ENCODE measurements around the gene FPR1. TPM values are rescaled to one million over a fixed set of nuclear protein-coding genes. Genes with fewer than 3 reads are reported as not detected.

The FPR1 gene
- total RNA-seq, 2 donors from 2014 or later = 4.4 to 22.7 TPM

DNA sequence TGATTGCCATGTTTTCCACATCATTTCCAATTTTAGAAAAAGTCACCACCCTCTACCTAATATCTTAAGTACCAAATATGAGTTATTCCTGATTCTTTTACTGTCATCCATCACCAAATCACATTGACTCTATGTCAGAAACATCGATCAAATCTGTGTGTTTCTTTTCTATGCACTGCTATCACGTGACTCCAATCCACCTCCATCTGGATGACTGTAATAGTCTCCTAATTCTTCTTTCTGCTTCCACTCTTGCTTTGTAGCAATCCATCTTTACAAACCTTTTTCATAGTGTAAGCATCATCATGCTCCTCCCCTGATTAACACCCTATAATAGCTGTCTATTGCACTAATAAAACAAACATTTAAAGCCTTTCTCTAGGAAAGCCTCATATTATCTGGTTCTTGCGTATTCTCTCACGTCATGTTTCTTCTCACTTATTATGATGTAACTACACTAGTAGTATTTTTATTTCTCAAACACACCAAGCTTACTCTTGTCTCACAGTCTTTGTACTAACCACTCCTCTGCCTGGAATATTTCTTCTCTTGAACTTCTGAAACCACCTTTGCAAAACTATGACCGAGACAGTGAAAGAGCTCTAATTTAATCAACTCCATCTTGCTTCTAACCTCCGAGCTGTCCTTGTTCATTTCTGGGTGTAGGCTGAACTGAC lies 32.6 kb upstream of the FPR1 start:
- H3K9me3 ChIP-seq = no peaks in the 10 kb centered on the region
- peak overlapping the region; percentile 31 to 41 for H3K27ac ChIP-seq
- TF ChIP-seq, protein P1, sequence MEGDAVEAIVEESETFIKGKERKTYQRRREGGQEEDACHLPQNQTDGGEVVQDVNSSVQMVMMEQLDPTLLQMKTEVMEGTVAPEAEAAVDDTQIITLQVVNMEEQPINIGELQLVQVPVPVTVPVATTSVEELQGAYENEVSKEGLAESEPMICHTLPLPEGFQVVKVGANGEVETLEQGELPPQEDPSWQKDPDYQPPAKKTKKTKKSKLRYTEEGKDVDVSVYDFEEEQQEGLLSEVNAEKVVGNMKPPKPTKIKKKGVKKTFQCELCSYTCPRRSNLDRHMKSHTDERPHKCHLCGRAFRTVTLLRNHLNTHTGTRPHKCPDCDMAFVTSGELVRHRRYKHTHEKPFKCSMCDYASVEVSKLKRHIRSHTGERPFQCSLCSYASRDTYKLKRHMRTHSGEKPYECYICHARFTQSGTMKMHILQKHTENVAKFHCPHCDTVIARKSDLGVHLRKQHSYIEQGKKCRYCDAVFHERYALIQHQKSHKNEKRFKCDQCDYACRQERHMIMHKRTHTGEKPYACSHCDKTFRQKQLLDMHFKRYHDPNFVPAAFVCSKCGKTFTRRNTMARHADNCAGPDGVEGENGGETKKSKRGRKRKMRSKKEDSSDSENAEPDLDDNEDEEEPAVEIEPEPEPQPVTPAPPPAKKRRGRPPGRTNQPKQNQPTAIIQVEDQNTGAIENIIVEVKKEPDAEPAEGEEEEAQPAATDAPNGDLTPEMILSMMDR (IDR thresholded peaks at IDR 0.05) = no peak
- DNase-seq (ENCODE audit: low spot score) = no peak
- H3K27me3 ChIP-seq = no peaks in the 10 kb centered on the region
- H3K36me3 ChIP-seq = no peaks in the 10 kb centered on the region
- H3K4me3 ChIP-seq = no peak overlapping the region
- peaks cover 0 to 8% of the 10 kb centered on the region in 2 donors for H3K4me1 ChIP-seq

DNA sequence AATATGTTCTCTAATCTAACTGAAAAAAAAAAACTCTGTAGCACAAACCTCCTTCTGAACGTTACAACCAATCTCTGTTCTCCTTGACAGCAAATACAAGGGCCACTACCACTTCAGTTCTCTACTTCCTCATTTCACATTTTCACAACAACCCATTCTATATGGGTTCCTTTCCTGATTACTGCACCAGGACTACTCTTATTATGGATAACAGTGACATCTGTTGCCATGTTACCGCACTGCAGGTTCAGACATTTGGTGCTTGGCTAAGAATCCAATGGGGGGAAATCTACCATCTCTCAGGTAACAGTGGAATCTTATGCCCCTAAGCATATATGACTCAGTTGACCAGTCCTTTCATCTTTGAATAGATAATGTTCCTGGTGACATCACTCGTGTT lies 31.7 kb upstream of the FPR1 start:
- TF ChIP-seq, protein P1 (IDR thresholded peaks at IDR 0.05) = peak in 1 of 2 donors; percentile 23
- H3K36me3 ChIP-seq = no peaks in the 10 kb centered on the region
- H3K27me3 ChIP-seq = no peaks in the 10 kb centered on the region
- no peak overlapping the region for H3K27ac ChIP-seq
- H3K4me1 ChIP-seq = peaks cover 0 to 8% of the 10 kb centered on the region in 2 donors
- H3K9me3 ChIP-seq = no peaks in the 10 kb centered on the region
- no peak overlapping the region for H3K4me3 ChIP-seq
- no peak for DNase-seq (ENCODE audit: low spot score)

DNA sequence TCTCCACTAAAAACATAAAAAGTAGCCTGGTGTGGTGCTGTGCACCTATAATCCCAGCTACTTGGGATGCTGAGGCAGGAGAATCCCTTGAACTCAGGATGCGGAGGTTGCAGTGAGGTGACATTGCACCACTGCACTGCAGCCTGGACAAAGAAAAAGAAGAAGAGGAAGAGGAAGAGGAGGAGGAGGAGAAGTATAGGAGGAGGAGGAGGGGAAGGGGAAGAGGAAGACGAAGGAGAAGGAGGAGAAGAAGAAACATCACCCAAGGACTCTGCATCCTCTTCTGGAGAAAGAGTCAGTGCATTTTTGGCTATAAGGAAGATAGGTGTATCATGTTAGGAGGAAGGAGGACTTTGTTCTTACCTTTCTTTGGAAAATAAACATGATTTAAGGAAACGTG lies 30.3 kb upstream of the FPR1 start:
- H3K36me3 ChIP-seq = no peaks in the 10 kb centered on the region
- TF ChIP-seq, protein P1 (IDR thresholded peaks at IDR 0.05) = no peak
- peaks cover 0 to 17% of the 10 kb centered on the region in 2 donors for H3K4me1 ChIP-seq
- no peak overlapping the region for H3K27ac ChIP-seq
- no peaks in the 10 kb centered on the region for H3K27me3 ChIP-seq
- no peak overlapping the region for H3K4me3 ChIP-seq
- DNase-seq (ENCODE audit: low spot score) = no peak
- no peaks in the 10 kb centered on the region for H3K9me3 ChIP-seq

DNA sequence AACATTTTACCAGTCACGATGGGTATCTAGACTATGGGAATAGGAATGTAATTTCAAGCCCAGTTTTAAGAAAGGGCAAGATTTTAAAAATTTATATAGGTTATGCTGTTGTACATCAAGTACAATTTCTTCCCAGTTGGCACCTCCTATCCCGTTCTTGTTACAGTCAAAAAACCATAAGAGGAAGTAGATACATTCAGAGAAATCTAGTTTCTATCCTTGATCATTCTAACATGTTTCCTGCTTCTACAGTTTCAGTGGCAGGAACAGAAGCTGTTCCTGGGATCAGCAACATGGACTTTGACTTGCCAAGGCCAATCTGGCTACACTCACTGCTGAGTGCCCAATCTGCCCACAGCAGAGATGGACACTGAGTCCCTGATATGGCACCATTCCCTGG lies 28.6 kb upstream of the FPR1 start:
- Histone ChIP-seq H3K27ac (no peak overlapping the region), H3K27me3 (no peaks in the 10 kb centered on the region), H3K9me3 (no peaks in the 10 kb centered on the region), H3K4me1 (peaks cover 0 to 14% of the 10 kb centered on the region in 2 donors), H3K36me3 (no peaks in the 10 kb centered on the region), H3K4me3 (no peak overlapping the region)
- DNase-seq (ENCODE audit: low spot score) = no peak
- TF ChIP-seq, protein P1 (IDR thresholded peaks at IDR 0.05) = no peak

DNA sequence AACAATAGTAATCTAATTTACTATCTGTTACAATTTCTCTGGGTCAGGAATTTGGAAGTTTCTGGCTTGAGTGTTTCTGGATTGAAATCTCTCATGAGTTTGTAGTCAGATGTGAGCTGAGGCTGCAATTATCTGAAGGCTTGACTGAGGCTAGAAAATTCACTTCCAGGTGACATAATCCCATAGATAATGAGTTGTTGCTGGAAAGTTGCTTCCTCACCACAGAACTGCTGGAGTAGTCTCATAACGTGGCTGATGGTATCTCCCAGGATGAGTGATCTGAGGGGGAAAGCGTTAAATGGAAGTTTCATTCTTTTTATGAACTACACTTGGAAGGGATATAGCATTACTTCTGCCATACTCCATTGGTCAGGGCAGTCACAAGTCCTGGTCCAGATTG lies 28.0 kb upstream of the FPR1 start:
- Histone ChIP-seq H3K27me3 (no peaks in the 10 kb centered on the region), H3K9me3 (no peaks in the 10 kb centered on the region), H3K4me1 (peaks cover 0 to 12% of the 10 kb centered on the region in 2 donors), H3K27ac (no peak overlapping the region), H3K36me3 (no peaks in the 10 kb centered on the region), H3K4me3 (no peak overlapping the region)
- no peak for DNase-seq (ENCODE audit: low spot score)
- TF ChIP-seq, protein P1 (IDR thresholded peaks at IDR 0.05) = no peak

DNA sequence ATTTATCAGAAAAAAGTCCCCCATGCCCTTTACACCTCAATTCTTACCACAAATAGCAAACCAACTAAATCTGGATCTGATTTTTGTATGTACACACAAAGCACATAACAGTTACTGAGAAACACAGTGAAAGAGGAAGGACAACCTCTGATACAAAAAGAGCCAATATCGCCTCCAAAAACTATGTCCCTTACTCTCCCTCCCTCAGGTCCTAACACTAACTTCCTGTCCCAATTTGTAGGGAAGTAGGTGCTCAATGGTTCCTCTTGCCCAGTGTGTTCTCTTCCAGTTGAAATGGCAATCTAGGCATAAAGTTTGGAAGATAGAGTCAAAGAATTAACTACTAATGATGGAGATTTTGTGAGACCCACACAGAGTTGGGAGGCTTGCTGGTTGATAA lies 27.5 kb upstream of the FPR1 start:
- Histone ChIP-seq H3K4me1 (peaks cover 0 to 9% of the 10 kb centered on the region in 2 donors), H3K27ac (no peak overlapping the region), H3K27me3 (no peaks in the 10 kb centered on the region), H3K4me3 (no peak overlapping the region), H3K36me3 (no peaks in the 10 kb centered on the region), H3K9me3 (no peaks in the 10 kb centered on the region)
- TF ChIP-seq, protein P1 (IDR thresholded peaks at IDR 0.05) = no peak
- DNase-seq (ENCODE audit: low spot score) = no peak

All from right atrium auricular region (tissue), 2 donors.